G401 (cell line): ENCODE results near the gene SUPT16H. TPM values are rescaled to one million over a fixed set of nuclear protein-coding genes. Genes with fewer than 3 reads are reported as not detected.
A peak's percentile ranks its signal among the peaks of the same experiment; 100 is the strongest.

Source experiments
- DNase-seq: peaks from one replicate; pipeline ENCODE4 v3.0.0-alpha.2; 2015; ENCODE audit warnings: low spot score
- in situ Hi-C: cut with HindIII; loops from 2 replicates; pipeline ENCODE4 v1.10.0; 2016; ENCODE audit warnings: low sequenced_read_pairs, mixed read lengths
- total RNA-seq: library from RNA; depleted of rRNA; stranded (reverse); fragments of >200 nt; shearing (Covaris generic); gene quantifications from 2 replicates; pipeline ENCODE4 v1.2.3, GENCODE V29; 2014; rRNA removed

The SUPT16H gene
- total RNA-seq = 70.3 and 87.7 TPM in 2 replicates

- in situ Hi-C loops = no loop called here
- peak; percentile 94 for DNase-seq
Observed at GRCh38 chr14:21383848-21384493, at the start of gene SUPT16H. Gene SUPT16H (minus strand): TSS chr14:21384019. CDS start chr14:21383927, 92 bp downstream.

- in situ Hi-C loops = no loop called here
- no peak for DNase-seq
Observed at GRCh38 chr14:21431126-21431525, 47.3 kb upstream of the SUPT16H start.

GRCh38 chr14:21428930-21429329 is 45.1 kb upstream of the SUPT16H start:
- in situ Hi-C loops = no loop called here
- DNase-seq = no peak

DNA sequence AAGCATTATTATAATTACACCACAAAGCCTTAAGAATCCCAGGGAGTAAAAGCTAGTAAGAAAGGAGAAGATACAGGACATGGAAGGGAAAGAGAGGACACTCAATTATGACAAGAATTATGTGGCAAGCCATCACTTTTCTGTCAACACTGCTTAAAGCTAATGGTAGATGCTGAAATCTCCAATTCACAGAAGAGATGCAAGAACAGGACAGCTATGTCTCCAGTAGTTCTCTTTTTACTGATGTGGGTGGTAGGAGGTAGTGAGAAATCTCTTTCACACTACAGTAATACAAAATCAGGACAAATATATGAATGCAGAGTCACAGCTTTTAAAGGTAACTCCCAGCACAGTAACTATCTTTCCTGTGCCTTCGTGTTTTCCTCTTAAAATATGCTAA is 42.9 kb upstream of the SUPT16H start:
- no peak for DNase-seq
- in situ Hi-C loops = no loop called here

- in situ Hi-C loops = no loop called here
- DNase-seq = no peak
Observed at GRCh38 chr14:21419528-21419927, 35.7 kb upstream of the SUPT16H start.

GRCh38 chr14:21415329-21415728 is 31.5 kb upstream of the SUPT16H start:
- no peak for DNase-seq
- in situ Hi-C loops = no loop called here

- DNase-seq = no peak
- in situ Hi-C loops = no loop called here
Observed at GRCh38 chr14:21414137-21414631, 30.4 kb upstream of the SUPT16H start.

GRCh38 chr14:21408147-21408546 is 24.3 kb upstream of the SUPT16H start:
- in situ Hi-C loops = loop anchor here (10.0 kb wide), 1 partner anchor 147 kb away; no protein-coding TSS in a partner anchor

DNA sequence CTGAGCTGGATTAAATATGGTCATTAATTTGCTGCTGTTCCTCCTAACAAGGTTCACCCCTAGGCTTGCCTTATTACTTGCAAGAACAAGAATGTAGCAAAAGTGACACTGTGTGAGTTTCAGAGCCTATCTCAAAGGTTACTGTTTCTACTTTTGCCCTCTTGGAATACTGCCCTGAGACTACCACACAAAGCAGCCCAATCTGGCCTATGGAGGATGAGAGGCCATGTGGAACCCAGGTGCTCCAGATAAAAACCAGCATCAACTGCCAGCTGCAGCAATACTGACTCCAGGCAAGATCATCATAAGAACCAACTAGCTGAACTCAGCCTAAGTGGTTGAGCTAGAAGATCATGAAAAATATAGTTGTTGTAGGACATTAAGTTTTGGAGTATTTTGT is 22.4 kb upstream of the SUPT16H start:
- in situ Hi-C loops = loop anchor here (10.0 kb wide), 1 partner anchor 149 kb away; no protein-coding TSS in a partner anchor
- no peak for DNase-seq

More at GRCh38 chr14:21408147-21408546, 24.3 kb upstream of the SUPT16H start:
- no peak for DNase-seq

- DNase-seq = no peak
- in situ Hi-C loops = loop anchor here (10.0 kb wide), 1 partner anchor 150 kb away; no protein-coding TSS in a partner anchor
Observed at GRCh38 chr14:21405097-21405496, 21.3 kb upstream of the SUPT16H start.

DNA sequence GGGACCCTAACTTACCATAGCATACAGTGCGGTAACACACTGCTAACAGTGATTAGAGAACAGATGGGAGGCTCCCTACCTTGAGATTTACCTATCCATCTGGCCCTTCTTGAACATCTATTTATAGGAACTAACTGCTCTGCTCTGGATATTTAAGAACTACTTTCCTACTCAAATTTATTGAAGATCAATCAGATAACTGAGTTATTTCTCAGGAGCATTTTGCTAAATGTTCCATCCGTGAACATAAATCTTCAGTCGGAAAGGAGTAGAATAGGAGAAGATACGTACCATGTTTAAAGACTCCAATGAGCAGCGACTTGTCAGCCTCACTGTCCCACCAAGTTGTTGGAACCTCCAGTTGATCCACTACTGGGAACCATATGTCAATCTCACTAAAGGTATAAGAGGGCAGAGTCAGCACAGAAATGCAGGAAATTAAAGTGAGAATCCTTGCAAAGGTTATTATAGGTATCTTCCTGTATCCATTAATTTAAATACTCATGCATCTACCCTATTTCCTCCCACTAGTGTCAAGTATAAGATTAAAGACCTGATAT is 15.6 kb upstream of the SUPT16H start:
- DNase-seq = peak; percentile 91
- in situ Hi-C loops = no loop called here

DNA sequence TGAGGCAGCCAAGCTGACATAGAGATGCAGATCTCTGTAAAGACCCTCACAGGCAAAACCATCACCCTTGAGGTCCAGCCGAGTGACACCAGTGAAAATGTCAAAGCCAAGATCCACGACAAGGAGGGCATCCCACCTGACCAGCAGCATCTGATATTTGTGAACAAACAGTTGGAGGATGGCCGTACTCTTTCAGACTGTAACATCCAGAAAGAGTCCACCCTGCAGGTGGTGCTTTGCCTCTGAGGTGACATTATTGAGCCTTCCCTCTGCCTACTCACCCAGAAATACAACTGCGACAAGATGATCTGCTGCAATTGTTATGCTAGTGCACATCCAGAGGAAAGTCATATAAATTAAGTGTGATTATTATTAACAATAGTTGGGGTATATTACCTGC is 15.1 kb upstream of the SUPT16H start:
- DNase-seq = peak; percentile 83
- in situ Hi-C loops = no loop called here

DNA sequence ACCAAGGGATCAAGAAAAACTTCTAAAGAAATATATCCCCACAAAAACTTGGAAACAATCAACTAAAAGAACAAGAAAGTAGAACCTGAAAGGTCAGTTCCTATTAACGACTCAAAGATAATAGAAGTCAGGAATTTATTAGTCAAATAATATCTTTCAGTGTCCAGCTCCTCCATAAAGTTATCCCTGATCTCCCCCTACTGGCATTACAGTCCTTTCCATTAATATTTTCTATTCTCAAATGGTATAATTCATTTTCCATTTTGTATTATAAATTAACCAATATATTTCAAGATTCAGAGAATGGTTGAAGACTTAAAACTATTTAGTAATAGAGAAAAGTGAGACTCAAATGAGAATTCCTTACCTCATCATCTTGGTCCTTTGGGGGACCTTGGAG is 11.6 kb upstream of the SUPT16H start:
- no peak for DNase-seq
- in situ Hi-C loops = no loop called here

GRCh38 chr14:21385188-21385904 is 1.5 kb upstream of the SUPT16H start:
- peak; percentile 3 for DNase-seq
- in situ Hi-C loops = no loop called here

GRCh38 chr14:21384494-21384851 is 654 bp upstream of the SUPT16H start:
- in situ Hi-C loops = no loop called here
- DNase-seq = no peak

DNA sequence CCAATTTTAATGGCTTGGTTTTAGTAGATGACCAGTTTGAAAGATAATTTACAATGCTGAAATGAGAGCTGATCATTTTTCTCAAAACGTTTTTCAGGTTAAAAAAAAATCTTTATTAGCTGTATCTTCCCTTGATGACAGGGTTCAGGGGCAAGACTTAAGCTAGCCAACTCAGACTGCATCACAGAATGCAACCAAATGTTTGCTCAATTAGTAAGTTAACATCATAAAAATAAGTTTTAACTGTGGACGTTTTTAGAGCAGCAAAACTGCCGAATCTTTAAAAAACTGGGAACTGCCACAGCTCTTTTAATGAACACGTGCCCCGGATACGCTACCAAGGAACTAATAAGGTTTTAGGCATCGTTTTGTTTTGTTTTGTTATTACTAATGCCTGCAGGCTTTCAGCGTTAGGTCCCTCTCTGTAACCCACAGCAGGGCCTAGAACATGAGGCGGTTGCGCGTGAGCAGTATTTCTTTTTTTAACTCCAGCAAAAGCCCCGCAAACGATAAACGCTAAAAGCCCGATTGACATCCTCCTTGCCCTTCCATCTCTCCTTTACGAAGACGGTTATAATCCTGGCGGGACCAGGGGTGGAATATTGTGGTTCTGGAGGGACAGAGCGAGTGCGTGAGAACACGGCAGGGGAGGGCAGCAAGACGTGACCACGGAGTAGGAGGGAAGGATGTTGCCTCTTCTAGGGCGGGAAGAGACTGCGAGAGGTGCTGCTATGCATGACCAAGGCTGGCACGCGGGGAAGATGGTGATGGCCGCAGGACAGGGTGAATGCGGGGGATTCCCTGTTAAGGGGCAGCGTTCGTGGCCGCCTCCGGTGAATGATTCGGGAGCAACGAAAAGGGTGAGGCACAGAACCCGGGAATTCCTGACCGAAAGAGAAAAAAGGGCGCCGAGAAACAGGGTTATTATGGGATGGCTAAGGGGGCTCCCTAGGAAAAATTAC is 652 bp downstream of the SUPT16H start:
- in situ Hi-C loops = no loop called here

GRCh38 chr14:21382095-21382494 is 1.7 kb downstream of the SUPT16H start:
- no peak for DNase-seq
- in situ Hi-C loops = no loop called here

More for the DNA sequence above, 652 bp downstream of the SUPT16H start:
- DNase-seq = peak; percentile 50

GRCh38 chr14:21379338-21379737 is 4.5 kb downstream of the SUPT16H start:
- DNase-seq = no peak
- in situ Hi-C loops = no loop called here

GRCh38 chr14:21373980-21374379 is 9.8 kb downstream of the SUPT16H start:
- in situ Hi-C loops = no loop called here

More at GRCh38 chr14:21373980-21374379, 9.8 kb downstream of the SUPT16H start:
- no peak for DNase-seq
